ELF-1 (cell line): ENCODE measurements around the gene PDHX.

Experiments used
- DNase-seq: peaks from one replicate; pipeline ENCODE4 v3.0.0-alpha.2; 2016; ENCODE audit warnings: low read depth, low spot score

The PDHX gene

DNA sequence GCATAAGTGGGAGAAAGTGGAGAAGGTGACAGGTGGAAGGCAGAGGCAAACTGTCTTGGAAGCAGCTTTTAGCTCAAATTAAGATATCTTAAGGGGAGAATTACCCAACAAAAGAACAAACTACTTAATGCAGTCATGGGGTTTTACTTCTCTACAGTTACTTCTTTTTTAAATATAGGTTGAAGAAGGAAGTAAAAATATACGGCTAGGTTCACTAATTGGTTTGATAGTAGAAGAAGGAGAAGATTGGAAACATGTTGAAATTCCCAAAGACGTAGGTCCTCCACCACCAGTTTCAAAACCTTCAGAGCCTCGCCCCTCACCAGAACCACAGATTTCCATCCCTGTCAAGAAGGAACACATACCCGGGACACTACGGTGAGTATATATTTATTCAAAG, 40.8 kb downstream of the PDHX start:
- no peak for DNase-seq

DNA sequence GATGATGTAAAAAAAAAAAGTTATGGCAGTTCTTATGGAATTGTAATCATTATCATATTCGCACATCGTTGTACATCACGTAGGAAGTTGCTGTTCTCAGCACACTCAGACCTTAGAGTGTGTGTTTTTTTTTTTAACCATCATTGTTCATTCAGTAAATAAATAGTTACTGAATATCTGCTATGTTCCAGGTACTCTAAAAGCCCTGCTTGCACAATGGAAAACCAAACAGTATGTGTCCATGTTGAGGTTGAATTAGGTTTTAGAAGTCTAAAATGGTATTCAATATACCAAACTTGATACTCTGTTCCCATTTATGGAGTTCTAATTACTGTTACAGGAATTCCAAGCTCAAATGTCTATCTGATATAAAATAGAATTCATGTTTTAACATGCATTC, 41.2 kb downstream of the PDHX start:
- no peak for DNase-seq

- no peak for DNase-seq
Observed at GRCh38 chr11:34959770-34960169, 43.4 kb downstream of the PDHX start.

DNA sequence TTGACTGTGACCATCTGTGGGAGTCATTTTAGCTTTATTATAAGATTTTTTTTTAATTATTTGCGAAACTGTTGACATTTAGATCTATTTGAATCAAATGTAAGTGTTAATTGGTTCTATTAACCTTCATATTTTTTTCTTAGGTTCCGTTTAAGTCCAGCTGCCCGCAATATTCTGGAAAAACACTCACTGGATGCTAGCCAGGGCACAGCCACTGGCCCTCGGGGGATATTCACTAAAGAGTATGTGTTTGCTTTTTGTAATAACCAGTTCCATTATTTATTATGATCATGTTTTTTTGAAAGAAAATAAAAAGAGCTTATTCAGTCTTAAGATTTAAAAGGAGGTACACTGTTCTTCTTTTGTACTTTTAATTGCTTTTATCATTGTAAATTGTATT, 43.9 kb downstream of the PDHX start:
- DNase-seq, result no peak

- no peak for DNase-seq
Observed at GRCh38 chr11:34962034-34962433, 45.6 kb downstream of the PDHX start.

- no peak for DNase-seq
Observed at GRCh38 chr11:34963351-34963750, 46.9 kb downstream of the PDHX start.

- DNase-seq, result no peak
Observed at GRCh38 chr11:34964610-34965331, 48.4 kb downstream of the PDHX start.

GRCh38 chr11:34968862-34969261, 52.4 kb downstream of the PDHX start:
- DNase-seq, result no peak

DNA sequence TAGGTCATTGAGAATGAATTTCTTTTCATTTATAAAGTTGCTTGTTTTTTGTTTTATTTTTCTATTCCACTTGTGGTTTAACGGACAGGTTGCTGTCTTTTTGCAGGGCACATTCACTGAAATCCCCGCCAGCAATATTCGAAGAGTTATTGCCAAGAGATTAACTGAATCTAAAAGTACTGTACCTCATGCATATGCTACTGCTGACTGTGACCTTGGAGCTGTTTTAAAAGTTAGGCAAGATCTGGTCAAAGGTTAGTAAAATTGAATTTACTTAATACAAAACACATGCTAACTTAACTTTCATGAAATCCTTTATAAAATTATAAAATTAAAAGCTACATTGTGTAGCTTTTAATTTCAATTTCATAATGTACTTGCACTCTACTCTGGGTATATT, 53.6 kb downstream of the PDHX start:
- no peak for DNase-seq

DNA sequence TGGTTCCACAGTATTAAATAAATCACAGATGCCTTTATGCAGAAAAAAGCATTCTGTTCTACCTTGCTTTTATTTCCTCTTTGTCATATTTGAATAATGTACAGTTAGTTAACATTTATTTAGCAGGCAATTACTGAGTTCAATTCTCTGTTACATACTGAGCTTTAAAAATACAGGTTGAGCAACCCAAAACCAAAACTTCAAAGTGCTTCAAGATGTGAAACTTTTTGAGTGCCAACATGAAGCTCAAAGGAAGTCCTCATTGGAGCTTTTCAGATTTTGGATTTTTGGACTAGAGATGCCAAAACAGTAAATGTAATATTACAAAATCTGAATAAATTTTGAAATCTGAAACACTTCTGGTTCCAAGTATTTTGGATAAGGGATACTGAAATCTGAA, 54.1 kb downstream of the PDHX start:
- DNase-seq, result no peak

- DNase-seq, result no peak
Observed at GRCh38 chr11:34971928-34972327, 55.5 kb downstream of the PDHX start.

DNA sequence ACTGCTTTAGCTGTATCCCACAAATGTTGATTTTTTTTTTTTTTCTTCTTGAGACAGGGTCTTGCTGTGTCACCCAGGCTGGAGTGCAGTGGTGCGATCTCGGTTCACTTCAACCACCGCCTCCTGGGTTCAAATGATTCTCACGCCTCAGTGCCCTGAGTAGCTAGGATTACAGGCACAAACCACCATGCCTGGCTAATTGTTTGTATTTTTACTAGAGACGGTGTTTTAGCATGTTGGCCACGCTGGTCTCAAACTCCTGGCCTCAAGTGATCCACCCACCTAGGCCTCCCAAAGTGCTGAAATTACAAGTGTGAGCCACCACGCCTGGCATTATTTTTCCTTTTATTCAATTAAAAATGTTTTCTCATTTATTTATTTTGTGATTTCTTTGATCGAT, 55.9 kb downstream of the PDHX start:
- no peak for DNase-seq

DNA sequence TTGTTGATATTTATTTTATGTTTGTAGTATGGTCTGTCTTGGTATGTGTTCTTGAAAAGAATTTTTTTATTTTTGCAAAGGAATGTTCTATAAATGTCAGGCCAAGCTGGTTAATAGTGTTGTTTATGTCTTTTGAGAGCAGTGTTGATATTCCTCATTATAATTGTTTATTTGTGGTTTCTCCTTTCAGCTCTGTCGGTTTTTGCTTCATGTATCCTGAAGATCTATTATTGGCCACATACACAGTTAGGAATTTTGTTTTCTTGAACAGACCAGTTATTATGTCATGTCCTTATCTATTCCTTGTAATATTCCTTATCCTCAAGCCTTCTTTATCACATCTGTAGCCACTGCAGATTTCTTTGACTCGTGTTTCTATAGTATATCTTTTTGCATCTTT, 56.5 kb downstream of the PDHX start:
- DNase-seq, result no peak

GRCh38 chr11:34975482-34975881, 59.1 kb downstream of the PDHX start:
- DNase-seq, result no peak

DNA sequence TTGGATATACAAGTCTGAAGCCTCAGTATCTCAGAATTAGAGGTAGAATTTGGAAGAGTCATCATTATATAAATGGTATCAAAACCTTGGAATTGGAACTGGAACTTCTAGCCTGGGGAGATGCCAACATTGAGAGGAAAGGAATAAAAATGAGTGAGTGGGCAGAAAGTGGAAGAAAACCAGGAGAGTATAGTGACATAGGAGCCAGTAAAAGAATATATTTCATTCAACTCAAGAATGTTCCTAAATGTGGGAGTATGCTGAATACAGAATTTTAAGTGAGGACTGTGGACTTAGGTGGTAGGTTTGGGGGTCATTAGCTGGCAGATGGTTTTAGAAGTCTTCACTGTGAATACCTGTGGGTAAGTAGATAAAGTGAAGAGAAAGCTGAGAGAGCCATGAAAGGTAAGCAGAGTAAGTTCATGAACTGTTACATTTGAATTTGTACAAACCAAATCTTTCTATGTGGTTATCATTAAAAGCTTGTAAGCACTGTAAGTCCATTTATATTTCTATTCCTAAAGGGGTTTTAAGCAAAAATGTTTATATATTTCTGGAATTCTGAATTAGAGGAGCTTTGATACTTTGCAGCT, 60.2 kb downstream of the PDHX start:
- no peak for DNase-seq

GRCh38 chr11:34977089-34977912, 60.9 kb downstream of the PDHX start:
- DNase-seq, result no peak

- DNase-seq, result peak; percentile 42
Observed at GRCh38 chr11:34978236-34979191, 62.1 kb downstream of the PDHX start.

DNA sequence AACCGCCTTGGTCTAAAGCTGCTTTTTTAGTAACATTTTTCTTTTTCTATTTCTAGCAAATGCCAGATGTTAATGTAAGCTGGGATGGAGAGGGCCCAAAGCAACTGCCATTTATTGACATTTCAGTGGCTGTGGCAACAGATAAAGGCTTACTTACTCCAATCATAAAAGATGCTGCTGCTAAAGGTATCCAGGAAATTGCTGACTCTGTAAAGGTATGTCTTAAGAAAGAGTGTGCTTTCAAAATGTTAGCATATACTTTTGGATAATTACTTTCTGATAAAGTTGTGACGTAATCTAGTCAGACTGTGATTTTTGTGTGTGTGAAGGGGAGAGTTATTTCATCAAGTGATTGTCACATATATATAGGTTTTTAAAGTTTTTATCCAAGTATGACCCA, 68.1 kb downstream of the PDHX start:
- no peak for DNase-seq

- DNase-seq, result no peak
Observed at GRCh38 chr11:34986883-34987520, 70.6 kb downstream of the PDHX start.

DNA sequence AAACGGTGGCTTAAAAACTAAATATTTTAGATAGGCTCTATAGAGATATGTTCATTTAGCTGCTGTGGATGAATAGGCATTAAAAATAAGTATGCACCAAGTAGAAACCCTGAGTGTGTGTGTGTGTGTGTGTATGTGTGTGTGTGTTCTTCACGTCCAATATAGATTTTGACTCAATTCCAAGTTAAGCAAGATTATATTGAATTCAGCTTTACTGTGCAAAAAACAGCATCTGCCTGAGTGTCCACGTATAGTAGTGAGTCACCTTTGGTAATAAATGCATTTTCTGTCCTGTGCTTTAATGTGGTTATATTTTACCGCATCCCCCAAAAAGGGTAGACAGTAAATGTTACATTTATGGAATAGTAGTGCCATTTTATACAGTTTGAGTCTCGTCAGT, 71.2 kb downstream of the PDHX start:
- DNase-seq, result no peak
